NK-92 treated with Interleukin-12 subunit alpha and Interleukin-12 subunit beta, amount 100 ng/mL, for 24 hours (cell line): ENCODE data around the gene RBM19.
"Not testable (repeated sequence)": the region's sequence is repeated elsewhere in the genome, so short reads cannot be mapped to it uniquely, and the experiment has no call there.

Experiments used
- DNase-seq: peaks from one replicate; lab custom pipeline; 2025; lab: John Stamatoyannopoulos, UW

Gene RBM19

GRCh38 chr12:113905829-113906228, 60.3 kb downstream of the RBM19 start:
- no peak for DNase-seq

- DNase-seq: no peak
These were observed 62.7 kb downstream of the RBM19 start for GRCh38 chr12:113903381-113903863.

GRCh38 chr12:113901319-113901718, 64.8 kb downstream of the RBM19 start:
- not testable (repeated sequence) for DNase-seq

- no peak for DNase-seq
These were observed 65.4 kb downstream of the RBM19 start for GRCh38 chr12:113900716-113901115.

GRCh38 chr12:113899561-113900471, 66.3 kb downstream of the RBM19 start:
- DNase-seq: no peak

GRCh38 chr12:113899042-113899560, 67.0 kb downstream of the RBM19 start:
- no peak for DNase-seq

GRCh38 chr12:113898466-113898865, 67.7 kb downstream of the RBM19 start:
- DNase-seq: no peak

- DNase-seq: no peak
These were observed 68.7 kb downstream of the RBM19 start for GRCh38 chr12:113897406-113897805.

- DNase-seq: no peak
These were observed 69.3 kb downstream of the RBM19 start for GRCh38 chr12:113896841-113897240.

- no peak for DNase-seq
These were observed 69.9 kb downstream of the RBM19 start for GRCh38 chr12:113896194-113896593.

- DNase-seq: no peak
These were observed 70.9 kb downstream of the RBM19 start for GRCh38 chr12:113895176-113895575.

GRCh38 chr12:113894697-113895096, 71.4 kb downstream of the RBM19 start:
- DNase-seq: no peak

GRCh38 chr12:113893221-113893620, 72.9 kb downstream of the RBM19 start:
- no peak for DNase-seq

GRCh38 chr12:113892556-113892955, 73.6 kb downstream of the RBM19 start:
- no peak for DNase-seq

GRCh38 chr12:113891739-113892520, 74.2 kb downstream of the RBM19 start:
- DNase-seq: no peak

GRCh38 chr12:113891167-113891692, 74.9 kb downstream of the RBM19 start:
- DNase-seq: no peak

GRCh38 chr12:113889891-113890581, 76.1 kb downstream of the RBM19 start:
- DNase-seq: no peak

GRCh38 chr12:113889076-113889475, 77.0 kb downstream of the RBM19 start:
- no peak for DNase-seq

GRCh38 chr12:113888435-113888834, 77.7 kb downstream of the RBM19 start:
- DNase-seq: no peak

GRCh38 chr12:113887906-113888305, 78.2 kb downstream of the RBM19 start:
- no peak for DNase-seq

- no peak for DNase-seq
These were observed 79.4 kb downstream of the RBM19 start for GRCh38 chr12:113886721-113887120.

GRCh38 chr12:113884392-113884791, 81.7 kb downstream of the RBM19 start:
- no peak for DNase-seq
